Adrenal gland (tissue), 5 donors: ENCODE measurements around the gene PCDHA13.
"Not testable (repeated sequence)": the region's sequence is repeated elsewhere in the genome, so short reads cannot be mapped to it uniquely, and the experiment has no call there.

ENCODE experiments used
- POLR2A ChIP-seq, 2 donors: fragments of 450-650 bp; IDR thresholded peaks; one replicate each; pipeline ENCODE4 v1.6.1; 2017; ENCODE audit warnings: antibody characterized with exemption in 2 of 2, mild to moderate bottlenecking in 2 of 2, moderate library complexity in 1 of 2
- TF ChIP-seq, protein P1 (sequence below), 6 experiments: fragments of 450-650 bp in 4 of 6; fragments of 200-600 bp in 2 of 6; sonication (generic) in 1 of 6; IDR thresholded peaks; 1 replicate in 5 of 6; 2 replicates in 1 of 6; pipeline versions ENCODE4 v1.5.1 to v1.8.0; 2016 to 2021; ENCODE audit warnings: antibody characterized with exemption in 6 of 6, mild to moderate bottlenecking in 2 of 6, moderate library complexity in 1 of 6
- donor health status: DM: no; HTN: no; CAD: no.

DNA sequence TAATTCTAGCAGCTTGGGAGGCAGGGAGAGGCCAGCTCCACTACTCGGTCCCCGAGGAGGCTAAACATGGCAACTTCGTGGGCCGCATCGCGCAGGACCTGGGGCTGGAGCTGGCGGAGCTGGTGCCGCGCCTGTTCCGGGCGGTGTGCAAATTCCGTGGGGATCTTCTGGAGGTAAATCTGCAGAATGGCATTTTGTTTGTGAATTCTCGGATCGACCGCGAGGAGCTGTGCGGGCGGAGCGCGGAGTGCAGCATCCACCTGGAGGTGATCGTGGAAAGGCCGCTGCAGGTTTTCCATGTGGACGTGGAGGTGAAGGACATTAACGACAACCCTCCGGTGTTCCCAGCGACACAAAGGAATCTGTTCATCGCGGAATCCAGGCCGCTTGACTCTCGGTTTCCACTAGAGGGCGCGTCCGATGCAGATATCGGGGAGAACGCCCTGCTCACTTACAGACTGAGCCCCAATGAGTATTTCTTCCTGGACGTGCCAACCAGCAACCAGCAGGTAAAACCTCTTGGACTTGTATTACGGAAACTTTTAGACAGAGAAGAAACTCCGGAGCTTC is 47.4 kb upstream of the PCDHA13 start:
- TF ChIP-seq, protein P1, sequence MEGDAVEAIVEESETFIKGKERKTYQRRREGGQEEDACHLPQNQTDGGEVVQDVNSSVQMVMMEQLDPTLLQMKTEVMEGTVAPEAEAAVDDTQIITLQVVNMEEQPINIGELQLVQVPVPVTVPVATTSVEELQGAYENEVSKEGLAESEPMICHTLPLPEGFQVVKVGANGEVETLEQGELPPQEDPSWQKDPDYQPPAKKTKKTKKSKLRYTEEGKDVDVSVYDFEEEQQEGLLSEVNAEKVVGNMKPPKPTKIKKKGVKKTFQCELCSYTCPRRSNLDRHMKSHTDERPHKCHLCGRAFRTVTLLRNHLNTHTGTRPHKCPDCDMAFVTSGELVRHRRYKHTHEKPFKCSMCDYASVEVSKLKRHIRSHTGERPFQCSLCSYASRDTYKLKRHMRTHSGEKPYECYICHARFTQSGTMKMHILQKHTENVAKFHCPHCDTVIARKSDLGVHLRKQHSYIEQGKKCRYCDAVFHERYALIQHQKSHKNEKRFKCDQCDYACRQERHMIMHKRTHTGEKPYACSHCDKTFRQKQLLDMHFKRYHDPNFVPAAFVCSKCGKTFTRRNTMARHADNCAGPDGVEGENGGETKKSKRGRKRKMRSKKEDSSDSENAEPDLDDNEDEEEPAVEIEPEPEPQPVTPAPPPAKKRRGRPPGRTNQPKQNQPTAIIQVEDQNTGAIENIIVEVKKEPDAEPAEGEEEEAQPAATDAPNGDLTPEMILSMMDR (IDR thresholded peaks at IDR 0.05), result not testable (repeated sequence)
- TF ChIP-seq POLR2A (IDR thresholded peaks at IDR 0.05), result not testable (repeated sequence)
